ENCODE results near the gene PIK3R1. TPM values are rescaled to one million over a fixed set of nuclear protein-coding genes. Genes with fewer than 3 reads are reported as not detected.

PIK3R1 gene
- total RNA-seq, 2 donors from 2014 or later = 65.2 to 172 TPM

GRCh38 chr5:68264024-68264956 lies 48.7 kb downstream of the PIK3R1 start:
- intact Hi-C loops (cut with DNase I) = loop anchor here in 1 of 2 donors (5.0 kb wide), 1 partner anchor 727 kb away; no protein-coding TSS in a partner anchor
- no peak for DNase-seq (ENCODE audit: low spot score)

DNA sequence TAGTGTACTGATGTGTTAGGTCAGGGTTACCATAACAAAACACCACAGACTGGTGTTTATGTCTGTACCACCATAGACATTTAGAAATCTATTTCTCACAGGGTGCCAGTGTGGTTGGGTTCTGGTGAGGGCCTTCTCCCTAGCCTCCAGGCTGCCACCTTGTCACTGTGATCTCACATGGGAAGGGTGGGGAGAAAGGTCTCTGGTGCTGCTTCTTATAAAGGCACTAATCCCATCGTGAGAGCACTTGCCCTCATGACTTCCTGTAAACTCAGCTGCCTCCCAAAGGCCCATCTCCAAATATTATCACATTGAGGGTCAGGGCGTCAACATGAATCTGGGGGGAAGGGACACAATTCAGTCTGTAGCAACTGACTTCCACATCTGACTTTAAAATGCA lies 49.8 kb downstream of the PIK3R1 start:
- intact Hi-C loops (cut with DNase I) = no loop called here
- DNase-seq (ENCODE audit: low spot score) = no peak

DNA sequence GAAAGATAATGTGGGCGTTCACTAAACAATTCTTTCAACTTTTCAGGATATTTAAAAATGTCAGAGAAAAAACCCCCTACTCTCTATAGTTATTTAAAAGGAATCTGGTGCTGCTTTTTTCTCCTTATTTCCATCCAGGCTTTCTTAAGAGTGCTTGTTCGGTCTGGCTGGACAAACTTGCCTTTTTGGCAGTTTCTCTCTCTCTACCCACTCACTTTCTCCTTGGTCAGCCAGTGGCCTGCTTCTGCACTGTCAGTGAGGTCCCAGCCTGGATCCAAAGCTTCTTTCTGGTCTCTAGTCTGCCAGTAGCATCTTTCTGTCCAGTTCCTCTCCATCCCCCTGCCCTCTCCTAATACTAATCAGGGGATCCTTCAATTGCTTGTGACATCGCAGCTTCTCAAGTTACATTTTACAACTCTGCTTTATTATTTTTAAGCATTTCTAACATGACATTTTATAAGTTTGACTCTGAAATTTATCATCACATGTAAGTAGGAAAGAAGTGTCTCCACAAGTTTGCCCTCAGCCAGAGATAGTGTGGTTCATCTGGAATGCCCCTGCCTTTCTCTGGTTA lies 50.4 kb downstream of the PIK3R1 start:
- intact Hi-C loops (cut with DNase I) = no loop called here
- no peak for DNase-seq (ENCODE audit: low spot score)

- no peak for DNase-seq (ENCODE audit: low spot score)
- intact Hi-C loops (cut with DNase I) = no loop called here
These were observed 50.9 kb downstream of the PIK3R1 start for GRCh38 chr5:68266457-68266856.

- DNase-seq (ENCODE audit: low spot score) = no peak
- intact Hi-C loops (cut with DNase I) = no loop called here
These were observed 51.5 kb downstream of the PIK3R1 start for GRCh38 chr5:68267066-68267465.

- DNase-seq (ENCODE audit: low spot score) = no peak
- intact Hi-C loops (cut with DNase I) = no loop called here
These were observed 52.7 kb downstream of the PIK3R1 start for GRCh38 chr5:68268101-68268851.

- intact Hi-C loops (cut with DNase I) = no loop called here
- DNase-seq (ENCODE audit: low spot score) = no peak
These were observed 53.2 kb downstream of the PIK3R1 start for GRCh38 chr5:68268852-68269130.

DNA sequence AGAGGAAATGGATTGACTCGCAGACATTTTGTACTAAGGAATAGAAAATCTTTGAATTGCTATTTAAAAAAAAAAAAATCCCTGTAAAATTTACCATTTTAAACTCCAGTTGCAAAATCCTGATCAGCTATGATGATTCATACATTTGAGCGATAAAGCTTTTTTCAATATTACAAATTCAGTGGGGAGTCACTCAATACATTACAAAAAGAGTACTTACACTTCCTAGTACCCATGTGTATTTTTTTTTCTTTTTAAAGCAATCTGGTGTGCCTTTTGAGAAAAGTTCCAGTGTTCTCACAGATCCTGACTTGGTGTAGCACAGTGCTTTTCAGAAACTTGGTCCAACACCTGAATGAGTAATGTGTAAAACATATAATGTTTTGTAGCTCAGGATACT lies 54.3 kb downstream of the PIK3R1 start:
- intact Hi-C loops (cut with DNase I) = no loop called here

DNA sequence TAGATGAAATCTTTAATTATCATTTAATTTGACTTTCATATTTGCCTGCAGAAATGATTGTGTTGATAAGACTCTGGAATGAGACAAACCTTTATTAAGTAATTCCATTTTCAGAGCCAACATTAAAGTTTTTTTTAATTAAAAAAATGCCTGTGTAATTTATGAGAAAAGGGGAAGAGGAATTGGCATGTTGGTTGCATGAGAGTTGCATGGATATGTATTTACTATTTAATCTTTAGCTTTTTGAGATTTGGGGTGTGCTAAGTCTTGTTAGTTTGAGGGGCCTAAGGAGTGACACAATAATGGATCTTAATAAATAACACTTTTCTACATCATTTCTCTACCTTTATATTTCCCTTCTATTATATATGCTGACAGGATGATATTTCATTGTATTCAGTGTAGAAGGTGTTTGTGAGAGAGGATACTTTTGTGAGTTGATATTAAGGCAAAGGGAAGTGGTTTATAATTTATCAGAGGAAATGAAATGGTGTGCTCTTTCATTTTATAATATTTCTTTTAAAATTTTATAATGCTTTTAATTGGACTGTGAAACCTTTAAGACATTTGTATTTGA lies 54.9 kb downstream of the PIK3R1 start:
- no peak for DNase-seq (ENCODE audit: low spot score)
- intact Hi-C loops (cut with DNase I) = no loop called here

More for the DNA sequence above, 54.3 kb downstream of the PIK3R1 start:
- no peak for DNase-seq (ENCODE audit: low spot score)

DNA sequence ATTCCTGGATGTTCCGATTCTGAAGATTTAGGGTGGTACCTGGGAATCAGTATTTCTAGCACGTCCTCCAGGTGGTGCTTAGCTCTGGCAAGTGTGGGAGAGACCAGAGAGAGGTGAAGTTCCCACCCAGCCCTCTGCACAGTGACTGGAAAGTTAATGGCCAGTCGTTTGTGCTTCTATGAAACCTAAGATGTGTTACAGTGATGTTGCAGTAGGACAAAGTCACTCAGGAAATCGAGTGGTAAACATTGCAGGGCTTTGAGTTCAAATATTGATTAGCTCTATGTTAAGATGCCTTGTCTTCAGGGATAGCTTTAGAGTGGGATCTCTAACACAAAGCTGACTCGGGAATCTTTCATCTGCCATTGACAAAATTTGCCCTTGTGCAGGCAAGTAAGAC lies 55.6 kb downstream of the PIK3R1 start:
- intact Hi-C loops (cut with DNase I) = no loop called here
- no peak for DNase-seq (ENCODE audit: low spot score)

GRCh38 chr5:68272289-68272688 lies 56.7 kb downstream of the PIK3R1 start:
- DNase-seq (ENCODE audit: low spot score) = no peak
- intact Hi-C loops (cut with DNase I) = no loop called here

DNA sequence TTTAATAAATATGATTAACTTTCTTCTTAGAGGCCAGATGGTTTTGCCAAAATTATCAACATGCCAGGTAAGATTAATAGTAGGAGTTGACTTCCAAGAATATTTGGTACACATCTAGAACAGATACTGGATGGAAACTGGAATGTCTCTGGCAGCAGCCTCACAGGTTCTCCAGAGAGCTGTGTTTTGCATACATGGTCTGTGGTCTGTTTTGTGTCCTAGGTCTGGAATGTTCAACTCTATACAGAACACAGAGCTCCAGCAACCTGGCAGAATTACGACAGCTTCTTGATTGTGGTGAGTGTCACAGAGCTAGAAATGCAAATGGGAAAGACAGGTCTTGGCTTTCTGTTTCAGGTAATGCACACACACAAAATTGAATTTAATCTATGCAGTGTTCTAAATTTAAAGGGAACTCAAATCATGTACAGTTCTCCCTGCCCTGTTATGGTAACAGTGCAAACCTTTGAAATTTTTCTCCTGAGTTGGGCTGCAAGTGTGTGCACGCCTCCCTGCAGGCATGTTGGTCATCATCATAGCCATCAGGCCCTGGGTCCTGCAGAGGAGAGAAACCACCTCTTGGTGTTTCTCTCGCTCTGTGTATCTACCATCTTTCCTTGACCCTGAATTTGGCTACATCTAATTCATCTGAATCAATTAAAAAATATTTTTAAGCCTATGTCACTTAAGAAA lies 58.3 kb downstream of the PIK3R1 start:
- intact Hi-C loops (cut with DNase I) = no loop called here

GRCh38 chr5:68274847-68275651 lies 59.5 kb downstream of the PIK3R1 start:
- no peak for DNase-seq (ENCODE audit: low spot score)
- intact Hi-C loops (cut with DNase I) = no loop called here

More for the DNA sequence above, 58.3 kb downstream of the PIK3R1 start:
- no peak for DNase-seq (ENCODE audit: low spot score)

- intact Hi-C loops (cut with DNase I) = no loop called here
- DNase-seq (ENCODE audit: low spot score) = no peak
These were observed 61.2 kb downstream of the PIK3R1 start for GRCh38 chr5:68276740-68277139.

- intact Hi-C loops (cut with DNase I) = no loop called here
- DNase-seq (ENCODE audit: low spot score) = no peak
These were observed 61.9 kb downstream of the PIK3R1 start for GRCh38 chr5:68277431-68277830.

DNA sequence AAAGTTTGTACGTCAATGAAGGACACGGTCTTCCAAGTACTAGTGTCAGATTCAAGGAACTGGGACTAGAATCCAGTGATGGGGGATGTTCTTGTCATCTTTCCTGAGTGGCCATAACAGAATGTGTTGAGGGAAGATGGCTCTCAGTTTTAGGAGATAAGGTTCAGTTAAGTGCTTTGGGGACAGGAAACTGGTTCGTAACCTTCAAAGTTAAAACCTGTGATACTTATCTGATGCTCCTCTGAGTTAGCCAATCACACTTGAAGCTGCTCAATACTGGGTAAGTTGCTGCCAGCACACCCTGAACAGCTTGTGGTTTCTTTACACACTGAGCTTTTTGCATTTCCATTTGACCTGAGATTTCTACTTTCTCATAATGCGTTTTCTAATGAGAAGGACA lies 64.4 kb downstream of the PIK3R1 start:
- no peak for DNase-seq (ENCODE audit: low spot score)
- intact Hi-C loops (cut with DNase I) = no loop called here

- no peak for DNase-seq (ENCODE audit: low spot score)
- intact Hi-C loops (cut with DNase I) = no loop called here
These were observed 66.4 kb downstream of the PIK3R1 start for GRCh38 chr5:68282001-68282400.

GRCh38 chr5:68283766-68284165 lies 68.2 kb downstream of the PIK3R1 start:
- intact Hi-C loops (cut with DNase I) = no loop called here
- DNase-seq (ENCODE audit: low spot score) = no peak

Measured in posterior vena cava (tissue), 2 donors.